ENCODE measurements around the gene DNAAF5.

The DNAAF5 gene

GRCh38 chr7:834277-834676, 107.8 kb downstream of the DNAAF5 start:
- DNase-seq (ENCODE audit: low spot score): no peak

GRCh38 chr7:835021-835420, 108.5 kb downstream of the DNAAF5 start:
- DNase-seq (ENCODE audit: low spot score): no peak

GRCh38 chr7:835485-836401, 109.2 kb downstream of the DNAAF5 start:
- DNase-seq (ENCODE audit: low spot score): no peak
